Keratinocyte (primary cell): ENCODE measurements around the gene NELL1.

Experiments used
- EZH2 ChIP-seq: IDR thresholded peaks from one replicate; pipeline ENCODE4 v1.6.1; 2012; ENCODE audit warnings: inconsistent platforms, mild to moderate bottlenecking, low read length, moderate library complexity
- TF ChIP-seq, protein P1 (sequence below), 3 experiments: IDR thresholded peaks in 1 of 3; conservative IDR thresholded peaks in 1 of 3; optimal IDR thresholded peaks in 1 of 3; 2 replicates in 2 of 3; 3 replicates in 1 of 3; pipeline versions ENCODE3 to v1.5.1; 2011; ENCODE audit warnings: low read length in 3 of 3, mild to moderate bottlenecking in 3 of 3, moderate library complexity in 2 of 3, control low read depth in 1 of 3, inconsistent platforms in 1 of 3; ENCODE audit not compliant: insufficient read depth in 2 of 3; ENCODE audit errors: extremely low read depth in 1 of 3

DNA sequence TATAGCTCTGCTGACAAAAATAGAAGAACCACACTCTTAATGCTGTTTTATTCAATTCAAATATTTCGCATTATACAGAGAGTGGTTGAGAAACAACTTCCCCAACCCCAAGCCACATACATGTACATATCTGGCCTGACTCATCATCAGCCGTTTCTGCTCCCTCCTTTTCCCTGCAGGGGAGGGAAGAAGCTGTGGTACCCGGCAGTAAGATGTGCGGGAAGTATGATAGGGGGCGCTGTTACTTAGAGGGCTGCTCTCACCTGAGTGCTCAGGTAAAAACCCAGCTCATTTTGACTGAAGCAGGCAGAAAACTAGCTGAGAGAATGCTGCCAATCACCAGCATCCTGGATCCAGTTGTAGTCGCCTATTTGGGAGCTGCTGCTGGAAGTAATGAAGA, 85.5 kb downstream of the NELL1 start:
- TF ChIP-seq, protein P1, sequence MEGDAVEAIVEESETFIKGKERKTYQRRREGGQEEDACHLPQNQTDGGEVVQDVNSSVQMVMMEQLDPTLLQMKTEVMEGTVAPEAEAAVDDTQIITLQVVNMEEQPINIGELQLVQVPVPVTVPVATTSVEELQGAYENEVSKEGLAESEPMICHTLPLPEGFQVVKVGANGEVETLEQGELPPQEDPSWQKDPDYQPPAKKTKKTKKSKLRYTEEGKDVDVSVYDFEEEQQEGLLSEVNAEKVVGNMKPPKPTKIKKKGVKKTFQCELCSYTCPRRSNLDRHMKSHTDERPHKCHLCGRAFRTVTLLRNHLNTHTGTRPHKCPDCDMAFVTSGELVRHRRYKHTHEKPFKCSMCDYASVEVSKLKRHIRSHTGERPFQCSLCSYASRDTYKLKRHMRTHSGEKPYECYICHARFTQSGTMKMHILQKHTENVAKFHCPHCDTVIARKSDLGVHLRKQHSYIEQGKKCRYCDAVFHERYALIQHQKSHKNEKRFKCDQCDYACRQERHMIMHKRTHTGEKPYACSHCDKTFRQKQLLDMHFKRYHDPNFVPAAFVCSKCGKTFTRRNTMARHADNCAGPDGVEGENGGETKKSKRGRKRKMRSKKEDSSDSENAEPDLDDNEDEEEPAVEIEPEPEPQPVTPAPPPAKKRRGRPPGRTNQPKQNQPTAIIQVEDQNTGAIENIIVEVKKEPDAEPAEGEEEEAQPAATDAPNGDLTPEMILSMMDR (optimal IDR thresholded peaks at IDR 0.05 in 1 of 3, IDR thresholded peaks at IDR 0.05 in 1 of 3, conservative IDR thresholded peaks at IDR 0.05 in 1 of 3; ENCODE audit: extremely low read depth in 1 of 3, insufficient read depth in 2 of 3, low read length in 3 of 3) = peak in 2 of 3 experiments; percentile 9 to 44
- TF ChIP-seq EZH2 = no peak
